ENCODE results near the gene BEAN1.

BEAN1 gene

GRCh38 chr16:66470556-66470955 is 43.5 kb downstream of the BEAN1 start:
- no peak for DNase-seq (ENCODE audit: low spot score)

- no peak for DNase-seq (ENCODE audit: low spot score)
Measured at GRCh38 chr16:66471264-66471663, 44.2 kb downstream of the BEAN1 start.

GRCh38 chr16:66471716-66472393 is 44.8 kb downstream of the BEAN1 start:
- DNase-seq (ENCODE audit: low spot score) = no peak

GRCh38 chr16:66473051-66473571 is 46.0 kb downstream of the BEAN1 start:
- no peak for DNase-seq (ENCODE audit: low spot score)

GRCh38 chr16:66473654-66474519 is 46.8 kb downstream of the BEAN1 start:
- no peak for DNase-seq (ENCODE audit: low spot score)

GRCh38 chr16:66474750-66475199 is 47.7 kb downstream of the BEAN1 start:
- DNase-seq (ENCODE audit: low spot score) = peak; percentile 81

GRCh38 chr16:66475232-66475631 is 48.1 kb downstream of the BEAN1 start:
- DNase-seq (ENCODE audit: low spot score) = no peak

GRCh38 chr16:66476328-66477027 is 49.4 kb downstream of the BEAN1 start:
- peak; percentile 35 for DNase-seq (ENCODE audit: low spot score)

- DNase-seq (ENCODE audit: low spot score) = no peak
Measured at GRCh38 chr16:66477028-66477515, 50.0 kb downstream of the BEAN1 start.

GRCh38 chr16:66478733-66479511 is 51.8 kb downstream of the BEAN1 start:
- peak; percentile 85 for DNase-seq (ENCODE audit: low spot score)

GRCh38 chr16:66479661-66480264 is 52.7 kb downstream of the BEAN1 start:
- no peak for DNase-seq (ENCODE audit: low spot score)

GRCh38 chr16:66480265-66481080 is 53.4 kb downstream of the BEAN1 start:
- no peak for DNase-seq (ENCODE audit: low spot score)

GRCh38 chr16:66481081-66481942 is 54.2 kb downstream of the BEAN1 start:
- no peak for DNase-seq (ENCODE audit: low spot score)

GRCh38 chr16:66481943-66482390 is 54.9 kb downstream of the BEAN1 start:
- DNase-seq (ENCODE audit: low spot score) = no peak

- DNase-seq (ENCODE audit: low spot score) = peak; percentile 77
Measured at GRCh38 chr16:66483689-66484452, 56.8 kb downstream of the BEAN1 start.

- DNase-seq (ENCODE audit: low spot score) = no peak
Measured at GRCh38 chr16:66484453-66485213, 57.5 kb downstream of the BEAN1 start.

GRCh38 chr16:66485376-66485775 is 58.3 kb downstream of the BEAN1 start:
- no peak for DNase-seq (ENCODE audit: low spot score)
